GM21515 (cell line): ENCODE results near the gene CERS6.
A peak's percentile ranks its signal among the peaks of the same experiment; 100 is the strongest.

Source experiments
- ATAC-seq: cut with Tn5 transposase; IDR thresholded peaks from one replicate; pipeline ENCODE4 v1.9.1; 2021; ENCODE audit not compliant: unreplicated experiment

Gene CERS6

DNA sequence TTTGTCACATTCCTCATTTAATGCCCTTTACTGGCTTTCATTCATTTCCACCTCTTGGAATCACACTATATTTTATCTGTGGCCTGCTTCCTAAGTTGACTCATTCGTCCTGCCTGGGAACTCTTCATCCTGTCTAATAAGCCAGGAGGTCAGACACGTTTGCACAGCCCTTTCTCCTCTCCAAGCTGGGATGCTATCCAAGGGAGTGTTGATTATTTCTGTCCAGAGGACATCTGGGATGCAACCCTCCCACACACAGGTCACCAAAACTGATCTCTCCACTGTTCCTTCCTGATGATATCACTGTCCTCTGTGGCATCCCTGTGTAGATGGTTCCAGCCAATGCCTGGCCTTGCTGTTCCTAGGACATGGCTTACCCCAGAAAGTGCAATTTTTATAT is 266.5 kb downstream of the CERS6 start:
- no peak for ATAC-seq

DNA sequence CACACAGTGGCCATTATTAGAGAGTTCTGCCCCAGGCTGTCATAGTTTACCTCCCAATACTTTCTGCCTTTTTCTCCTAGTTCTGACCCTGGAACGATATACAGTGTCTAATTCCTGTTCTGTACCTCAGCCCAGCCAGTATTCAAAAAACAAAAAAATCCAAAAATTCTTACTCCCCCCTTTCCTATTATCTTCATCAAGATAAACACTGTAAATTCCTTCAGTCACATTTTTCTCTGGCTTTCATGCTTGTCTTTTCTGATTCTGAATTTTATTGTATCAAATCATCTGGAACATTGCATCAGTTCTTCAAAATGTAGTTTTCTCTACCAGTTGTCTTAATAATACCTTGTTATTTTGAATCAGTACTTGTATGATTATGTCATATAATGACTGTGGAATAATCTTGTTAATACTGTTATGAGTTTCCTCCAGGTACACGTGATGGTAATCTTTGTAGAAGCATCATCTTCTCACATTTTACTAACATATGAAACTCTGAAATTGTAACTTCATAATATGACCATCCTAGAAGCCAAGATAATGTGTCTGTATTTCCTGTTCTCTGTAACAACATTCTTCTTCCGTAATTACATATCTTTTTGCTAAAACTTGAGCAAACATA is 267.3 kb downstream of the CERS6 start:
- no peak for ATAC-seq

DNA sequence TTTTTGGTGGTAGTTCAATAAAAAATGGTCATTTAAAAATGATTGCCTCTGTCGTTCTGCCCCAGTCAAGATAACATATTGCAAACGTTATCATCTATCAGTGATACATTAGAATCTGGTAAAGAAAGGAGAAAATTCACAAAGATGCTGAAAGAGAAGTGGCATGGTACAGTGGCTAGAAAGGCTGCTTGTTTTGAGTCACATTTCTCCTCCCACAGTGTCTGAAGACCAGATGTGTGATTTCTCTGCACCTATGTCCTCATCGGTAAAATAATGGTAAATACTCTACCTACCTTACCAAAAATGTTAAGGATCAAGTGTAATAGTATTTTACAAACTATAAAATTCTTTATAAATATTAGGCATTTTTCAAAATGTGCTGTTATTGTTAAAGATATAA is 270.3 kb downstream of the CERS6 start:
- no peak for ATAC-seq

DNA sequence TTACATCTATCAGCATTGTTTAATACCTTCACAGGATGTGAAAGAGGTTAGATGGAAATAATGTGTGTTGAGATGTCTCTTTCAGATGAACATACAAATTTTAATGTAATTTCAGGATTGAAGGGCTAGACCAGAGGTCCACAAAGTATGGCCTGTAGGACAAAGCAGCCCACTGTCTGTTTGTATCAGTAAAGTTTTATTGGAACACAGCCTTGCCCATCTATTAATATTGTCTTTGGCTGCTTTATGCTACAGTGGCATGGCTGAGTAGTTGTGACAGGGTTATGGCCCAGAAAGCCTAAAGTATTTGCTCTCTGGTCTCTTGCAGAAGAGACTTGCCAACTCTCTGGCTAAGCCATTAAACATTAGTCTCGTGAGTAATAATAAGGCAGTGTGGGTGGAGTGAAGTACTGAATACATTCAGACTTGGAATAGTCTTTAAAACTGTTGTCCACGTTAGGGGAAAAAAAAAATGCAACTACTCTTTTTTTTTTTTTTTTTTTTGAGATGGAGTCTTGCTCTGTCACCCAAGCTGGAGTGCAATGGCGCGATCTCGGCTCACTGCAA is 271.9 kb downstream of the CERS6 start:
- ATAC-seq: no peak

DNA sequence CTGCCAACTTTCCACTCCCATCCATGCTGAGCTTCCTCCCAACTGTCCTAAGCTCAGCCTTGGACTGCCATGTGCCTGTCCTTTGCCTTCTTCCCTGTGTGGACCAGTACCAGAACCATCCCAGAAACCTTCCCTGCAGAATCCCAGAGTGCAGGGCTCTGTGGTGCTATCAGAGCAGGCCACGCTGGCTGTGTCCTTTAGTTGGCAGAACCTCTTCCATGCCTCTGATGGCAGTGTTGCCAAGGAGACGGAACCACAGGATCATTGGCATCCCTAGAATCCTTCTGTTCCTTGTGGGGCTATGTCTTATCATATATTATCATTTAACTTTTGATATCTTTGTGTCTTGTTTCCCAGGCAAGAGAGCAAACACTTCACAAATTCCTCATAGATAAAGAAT is 273.4 kb downstream of the CERS6 start:
- ATAC-seq: no peak

DNA sequence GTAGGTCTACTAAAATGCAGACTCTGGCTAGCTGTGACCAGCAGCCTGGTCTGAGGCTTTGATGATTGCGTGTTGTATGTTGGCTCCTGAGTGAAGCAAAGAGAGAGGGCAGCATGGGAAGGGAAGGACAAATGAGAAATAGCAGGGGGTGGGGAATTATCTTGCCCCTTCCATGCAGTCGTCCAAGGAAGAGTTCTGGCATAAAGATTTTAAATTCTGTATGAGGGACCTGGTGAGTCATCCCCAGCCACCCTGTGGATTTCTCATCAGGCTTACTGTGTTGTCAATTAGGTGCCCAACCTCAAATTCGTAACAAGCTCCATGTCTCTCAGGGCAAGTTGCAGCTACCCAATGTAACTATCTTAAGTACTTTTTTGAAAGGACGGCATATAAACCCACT is 274.3 kb downstream of the CERS6 start:
- no peak for ATAC-seq

DNA sequence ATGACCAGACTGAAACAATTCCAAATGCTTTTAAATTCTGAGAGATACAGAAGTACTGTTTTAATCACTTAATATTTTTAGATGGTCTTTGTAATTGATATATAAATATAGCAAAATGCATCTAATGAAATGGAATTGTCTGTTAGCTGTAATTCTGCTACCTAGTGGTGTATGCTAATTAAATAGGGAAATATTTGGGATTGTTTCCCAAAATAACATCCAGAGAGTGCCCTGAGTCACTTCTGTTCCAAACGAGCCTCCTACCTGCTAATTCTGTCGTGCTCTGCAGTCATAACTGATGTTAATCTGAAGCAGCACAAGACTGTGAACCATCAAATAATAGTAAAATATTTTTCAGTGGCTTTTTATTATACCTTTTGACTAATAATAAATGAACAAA is 274.9 kb downstream of the CERS6 start:
- ATAC-seq: no peak

DNA sequence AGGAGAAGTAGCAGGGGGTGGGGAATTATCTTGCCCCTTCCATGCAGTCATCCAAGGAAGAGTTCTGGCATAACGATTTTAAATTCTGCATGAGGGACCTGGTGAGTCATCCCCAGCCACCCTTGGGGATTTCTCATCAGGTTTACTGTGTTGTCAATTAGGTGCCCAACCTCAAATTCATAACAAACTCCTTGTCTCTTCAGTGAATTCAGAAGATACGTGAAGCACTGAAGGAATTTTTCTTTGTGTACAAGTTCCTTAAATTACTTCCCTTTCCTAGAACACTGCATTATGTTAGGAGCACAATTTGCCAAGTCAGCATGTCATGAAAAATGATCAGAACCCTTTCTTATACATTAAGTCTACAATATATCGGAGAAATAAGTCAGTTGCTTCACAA is 275.5 kb downstream of the CERS6 start:
- no peak for ATAC-seq

DNA sequence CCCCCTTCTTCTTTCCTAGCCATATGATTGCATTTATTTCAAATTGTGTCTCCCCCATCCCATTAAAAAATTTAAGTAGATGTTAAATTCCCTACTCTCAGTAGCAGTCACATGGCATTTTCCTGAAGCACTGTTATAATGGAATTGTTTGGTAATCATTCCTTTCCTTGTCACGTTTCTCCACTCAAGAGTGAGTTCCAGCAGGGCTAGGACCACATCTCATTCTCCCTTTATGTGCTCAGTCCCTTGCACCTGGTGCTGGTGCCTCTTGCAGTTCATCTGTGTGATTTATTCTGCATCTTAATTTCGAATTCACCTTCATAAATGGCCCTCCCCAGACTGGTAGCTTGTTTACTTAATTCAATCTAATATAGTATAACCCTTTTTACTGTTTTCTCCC is 276.0 kb downstream of the CERS6 start:
- ATAC-seq: no peak

DNA sequence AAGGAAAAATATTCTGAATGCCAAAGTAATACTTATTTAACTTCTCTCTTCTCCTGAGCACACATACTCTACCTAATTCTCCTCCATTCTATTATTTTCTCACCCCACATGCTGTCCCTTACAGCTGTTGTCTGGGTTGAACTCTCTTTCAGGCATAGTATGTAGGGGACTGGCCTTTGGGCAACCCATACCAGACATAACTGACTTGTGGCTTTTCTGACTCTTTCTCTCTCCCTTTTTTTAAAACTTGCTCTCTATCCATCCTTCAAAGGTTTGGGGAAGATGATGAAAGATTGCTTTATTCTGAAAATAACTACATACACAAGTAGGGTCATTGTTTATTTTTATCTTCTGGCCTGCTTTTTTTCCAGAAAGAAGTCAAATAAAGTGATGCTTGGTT is 276.4 kb downstream of the CERS6 start:
- no peak for ATAC-seq

DNA sequence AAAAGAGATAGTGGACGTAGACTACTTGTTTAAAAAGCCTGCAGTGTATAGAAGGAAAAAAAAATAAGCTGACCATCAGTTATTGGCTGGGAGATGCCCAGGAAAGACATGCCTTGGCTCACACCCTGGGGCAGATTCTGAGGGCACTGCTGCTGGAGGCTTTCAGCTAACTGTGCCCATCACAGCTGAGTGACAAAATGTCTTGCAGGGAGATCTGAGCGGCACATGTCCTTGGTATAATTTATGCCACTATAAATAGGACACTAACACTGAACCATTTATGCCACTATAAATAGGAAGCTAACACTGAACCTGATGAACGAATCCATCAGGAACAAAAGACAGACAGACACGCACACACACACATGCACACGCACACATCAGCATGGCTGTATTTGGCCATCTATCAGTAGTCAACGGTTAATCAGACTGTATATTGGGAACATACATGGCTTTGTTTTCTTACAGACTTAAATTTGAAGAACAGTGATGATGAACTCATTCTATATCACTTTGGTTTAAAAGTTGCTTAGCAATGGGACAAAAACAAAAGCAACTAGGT is 278.2 kb downstream of the CERS6 start:
- ATAC-seq: no peak

DNA sequence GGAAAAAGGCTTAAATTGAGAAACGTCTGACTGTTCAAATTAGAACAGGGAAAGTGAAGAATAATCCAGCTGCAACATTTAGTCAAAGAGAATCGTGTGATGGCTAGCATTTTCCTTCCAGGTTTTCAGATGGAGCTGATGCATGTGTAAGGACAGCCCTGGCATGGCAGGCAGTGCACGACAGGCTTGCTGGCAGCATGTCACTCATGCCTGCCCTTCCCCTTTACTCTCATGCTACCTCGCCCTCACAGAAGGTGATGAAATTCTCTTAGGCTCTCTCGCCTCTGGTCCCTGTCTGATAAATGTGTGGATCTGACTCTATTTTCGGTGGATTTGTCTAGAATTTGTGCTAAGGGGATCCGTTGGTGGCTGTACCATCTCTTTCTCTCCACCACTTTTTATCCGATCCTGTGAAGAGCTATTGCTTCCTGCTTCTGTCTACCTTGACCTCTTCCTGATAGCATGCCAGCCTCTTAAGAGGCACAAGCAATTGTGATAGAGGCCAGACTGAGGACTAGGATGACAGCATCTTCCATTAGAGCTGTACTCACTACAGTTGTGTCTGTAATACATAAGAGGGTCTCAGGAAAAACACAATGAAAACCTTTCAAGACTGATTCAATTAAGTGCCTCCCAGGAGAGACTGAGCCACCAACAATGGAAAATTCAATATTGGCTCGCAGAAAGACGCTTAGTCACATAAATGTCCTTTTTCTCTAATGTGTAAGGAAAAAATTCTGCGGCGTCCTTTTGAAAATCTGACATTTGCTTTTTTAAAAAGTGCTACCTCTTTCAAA is 280.8 kb downstream of the CERS6 start:
- ATAC-seq: no peak

DNA sequence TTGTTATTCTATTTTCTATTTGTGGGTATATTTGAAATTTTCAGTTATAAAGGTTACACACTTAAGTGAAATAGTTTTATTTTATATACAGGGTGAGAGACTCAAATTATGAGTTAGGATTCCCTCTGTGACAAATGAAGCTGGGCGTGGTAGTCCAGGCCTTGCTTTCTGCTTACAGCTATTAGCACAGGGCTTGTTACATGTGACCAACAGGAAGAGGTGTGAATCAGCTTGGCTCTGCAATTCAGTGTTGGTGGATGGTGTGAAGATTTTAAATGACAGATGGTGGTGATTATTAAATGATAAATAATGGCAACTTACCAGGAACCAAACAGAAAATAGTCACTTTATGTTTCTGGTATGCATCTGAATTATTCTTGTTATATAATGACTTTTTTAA is 282.0 kb downstream of the CERS6 start:
- no peak for ATAC-seq

DNA sequence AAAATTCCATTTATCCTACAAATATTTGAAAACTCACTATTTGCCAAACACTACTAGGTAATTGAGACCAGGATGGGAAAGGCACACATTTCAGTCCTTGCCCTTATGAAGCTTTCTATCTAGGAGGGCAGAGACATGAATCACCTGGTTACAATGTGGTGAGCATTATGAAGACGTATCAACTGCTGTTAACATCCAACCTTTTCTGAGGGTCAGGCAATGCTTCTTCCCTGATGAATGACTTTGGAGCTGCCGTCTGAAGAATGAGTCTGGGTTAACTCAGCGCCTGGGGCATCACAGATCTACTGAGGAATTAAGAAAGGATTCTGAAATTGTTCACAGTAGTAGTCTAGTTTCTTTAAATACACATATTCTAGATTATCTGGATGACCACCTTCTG is 284.3 kb downstream of the CERS6 start:
- no peak for ATAC-seq

DNA sequence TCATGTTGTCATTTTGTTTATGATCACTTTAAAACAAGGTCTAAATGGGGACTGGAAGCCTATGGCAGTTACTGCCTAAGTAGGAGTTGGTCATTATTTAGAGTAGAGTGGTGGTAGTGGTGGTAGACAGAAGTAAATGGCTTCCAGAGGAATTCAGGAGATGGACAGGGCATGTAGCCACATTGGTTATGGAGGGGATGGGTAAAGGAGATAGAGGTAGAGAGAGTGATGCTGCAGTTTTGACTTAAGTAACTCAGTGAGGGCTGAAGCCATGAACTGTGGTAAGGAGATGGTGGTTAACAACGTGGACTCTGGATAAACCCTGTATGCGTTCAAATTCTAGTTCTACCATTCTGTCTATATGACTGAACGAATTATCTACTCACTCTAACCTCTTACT is 284.7 kb downstream of the CERS6 start:
- ATAC-seq: no peak

DNA sequence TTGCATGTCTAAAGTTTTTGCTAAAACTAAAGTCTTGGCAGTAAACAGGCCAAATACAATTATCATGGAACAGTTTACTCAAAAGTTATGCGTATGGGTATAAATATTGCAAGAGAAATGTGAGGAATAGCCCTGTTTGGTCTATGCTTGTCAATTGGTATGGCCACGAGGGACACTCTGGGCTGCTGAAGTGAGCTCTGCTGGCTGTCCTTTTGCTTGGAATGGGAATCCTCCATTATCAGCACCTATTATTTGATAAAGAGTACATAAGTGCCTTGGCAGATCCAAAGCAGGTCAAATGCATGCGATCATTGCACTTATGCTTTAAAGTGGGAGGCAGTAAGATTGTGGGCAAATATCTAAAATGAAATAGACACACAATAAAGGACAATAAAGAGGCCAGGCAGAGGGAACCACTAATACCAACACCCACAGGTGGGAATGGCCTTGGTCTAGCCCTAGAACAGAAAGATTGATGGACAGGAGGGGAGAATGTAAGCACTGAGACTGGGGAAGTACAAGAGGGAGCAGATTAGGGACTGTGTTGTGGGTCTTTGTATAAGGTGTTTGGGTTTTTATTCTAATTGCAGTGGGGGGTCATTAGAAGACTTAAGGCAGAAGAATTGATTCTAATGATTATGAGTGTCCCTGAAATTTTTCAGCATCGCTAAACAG is 286.3 kb downstream of the CERS6 start:
- ATAC-seq: no peak

DNA sequence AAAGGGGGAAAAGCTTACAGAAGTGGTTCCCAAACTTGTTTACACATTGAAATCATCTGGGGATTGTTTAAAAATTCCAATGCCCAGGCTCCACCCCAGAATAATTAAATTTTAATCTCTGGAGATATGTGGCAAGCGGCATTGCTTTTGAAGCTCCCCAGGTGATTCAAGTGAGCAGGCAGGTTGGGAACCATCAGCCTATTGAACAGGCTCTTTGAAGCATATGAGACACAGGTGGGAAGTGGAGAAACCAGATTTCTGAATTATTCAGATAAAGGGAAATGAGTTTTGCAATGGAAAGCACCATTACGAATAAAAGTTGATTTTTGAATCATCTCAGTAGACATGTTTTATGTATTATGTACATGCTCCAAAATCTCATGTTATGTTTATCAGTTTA is 288.8 kb downstream of the CERS6 start:
- ATAC-seq: no peak

DNA sequence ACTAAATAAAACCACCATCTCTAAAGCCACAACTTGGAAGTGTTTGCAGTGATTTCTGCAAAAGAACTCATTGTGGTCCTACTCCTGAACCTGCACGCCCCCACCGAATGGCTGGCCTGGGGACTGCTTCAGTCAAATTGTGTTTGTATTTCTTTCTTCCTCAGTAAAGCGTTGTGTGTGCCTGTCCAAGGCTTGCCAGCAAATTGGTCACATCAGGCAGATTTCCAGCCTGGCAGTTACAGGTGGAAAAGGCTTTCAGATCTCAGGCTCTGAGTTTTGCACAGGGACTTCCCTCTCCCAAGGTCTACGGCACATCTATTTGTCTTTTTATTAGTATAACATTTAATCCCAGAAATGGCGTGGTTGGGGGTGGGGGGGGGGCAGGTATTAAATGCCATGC is 292.4 kb downstream of the CERS6 start:
- ATAC-seq: no peak

DNA sequence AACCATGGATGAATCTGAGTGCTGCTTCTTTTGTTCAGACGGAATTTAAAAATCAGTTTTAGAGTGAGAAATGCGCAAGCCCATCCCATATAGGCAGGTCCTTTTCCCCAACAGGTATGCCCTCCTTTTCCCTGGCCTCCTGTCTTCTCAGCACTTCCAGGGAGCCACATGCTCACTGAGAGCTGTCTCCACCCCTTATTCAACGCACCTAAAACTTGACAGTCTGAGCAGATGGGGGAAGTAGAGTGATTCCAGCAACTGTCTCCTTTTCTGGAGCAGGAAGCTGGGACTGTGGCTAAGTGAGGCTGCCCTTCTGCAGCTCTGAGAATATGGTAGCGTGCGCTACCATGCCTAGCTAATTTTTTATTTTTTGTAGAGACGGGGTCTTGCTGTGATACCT is 293.2 kb downstream of the CERS6 start:
- ATAC-seq: no peak

DNA sequence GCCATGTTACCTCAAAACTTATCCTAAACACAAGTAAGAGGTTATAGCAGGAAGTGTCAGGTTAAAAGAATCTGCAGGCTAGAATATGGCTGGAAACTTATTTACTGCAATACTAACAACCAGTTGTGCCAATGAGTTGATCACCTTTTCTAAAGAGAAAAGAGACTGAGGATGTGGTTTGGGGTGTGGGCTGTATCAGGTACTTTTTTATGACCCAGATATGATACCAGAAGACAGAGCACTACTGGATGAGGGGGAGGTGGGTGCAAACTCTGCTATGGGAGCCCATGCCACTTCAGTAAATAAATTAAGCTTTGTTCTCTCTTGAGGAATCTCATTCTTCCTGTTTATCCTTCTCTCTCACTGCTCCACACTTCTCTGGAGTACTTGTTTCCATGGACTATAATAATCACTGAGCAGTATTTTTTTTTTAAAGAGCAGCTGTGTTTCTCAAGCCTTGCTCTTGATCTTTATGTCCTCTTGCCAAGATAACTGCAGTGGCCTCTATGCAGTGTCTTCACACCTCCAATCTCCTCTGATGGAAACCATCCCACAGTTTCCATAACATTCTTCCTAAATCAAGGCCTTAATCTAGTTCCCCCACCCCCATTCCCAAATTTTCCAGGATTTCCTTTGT is 295.1 kb downstream of the CERS6 start:
- peak; percentile 70 for ATAC-seq

DNA sequence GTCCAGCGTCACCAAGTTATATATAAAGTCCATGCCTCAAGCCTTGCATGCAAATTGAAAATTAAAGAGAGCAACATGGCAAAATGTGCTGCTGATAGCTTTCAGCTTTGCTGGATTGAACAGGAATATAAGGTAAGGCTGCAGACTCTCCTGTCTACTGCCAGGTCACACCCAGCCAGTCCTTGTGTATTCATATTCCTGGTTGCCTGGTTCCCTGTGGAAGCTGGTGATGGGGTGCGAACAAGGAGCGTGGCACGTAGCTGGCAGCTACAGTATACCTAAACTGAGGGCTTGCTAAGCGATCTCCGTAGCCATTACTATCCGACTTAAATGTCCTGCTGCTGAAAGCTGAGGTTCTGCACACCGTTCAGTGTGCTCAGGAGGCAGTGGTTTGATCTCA is 296.3 kb downstream of the CERS6 start:
- no peak for ATAC-seq
